HG03196 (cell line): ENCODE data around the gene ERO1A.

ENCODE experiments used
- ATAC-seq: cut with Tn5 transposase; IDR thresholded peaks from one replicate; pipeline ENCODE4 v1.9.1; 2021; ENCODE audit not compliant: unreplicated experiment

ERO1A gene

DNA sequence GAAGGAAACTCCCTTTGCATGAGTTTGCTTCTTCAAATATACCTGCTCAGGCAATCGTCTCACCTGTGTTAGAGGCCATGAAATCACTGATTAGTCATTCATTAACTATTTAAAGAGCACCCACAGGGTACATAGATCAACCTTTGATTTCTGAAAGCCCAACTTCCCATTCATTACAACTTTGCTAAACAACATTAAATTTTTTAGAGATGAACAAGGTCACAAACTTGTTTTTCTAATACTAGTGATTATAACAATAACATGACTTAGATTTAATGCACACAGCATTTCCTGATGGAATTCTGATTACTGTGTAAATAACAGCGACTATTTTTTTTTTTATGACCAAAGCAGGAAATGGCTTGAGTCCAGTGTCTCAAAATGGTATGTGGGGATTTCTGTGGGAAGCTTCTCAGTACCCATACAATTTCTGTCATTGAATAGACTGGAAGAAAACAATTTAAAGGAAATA is 5.4 kb upstream of the ERO1A start:
- no peak for ATAC-seq

- peak; percentile 43 for ATAC-seq
These were observed 437 bp downstream of the ERO1A start for GRCh38 chr14:52694761-52695480.

- no peak for ATAC-seq
These were observed 1.8 kb downstream of the ERO1A start for GRCh38 chr14:52693532-52693931.

GRCh38 chr14:52693036-52693435 is 2.3 kb downstream of the ERO1A start:
- ATAC-seq = no peak

DNA sequence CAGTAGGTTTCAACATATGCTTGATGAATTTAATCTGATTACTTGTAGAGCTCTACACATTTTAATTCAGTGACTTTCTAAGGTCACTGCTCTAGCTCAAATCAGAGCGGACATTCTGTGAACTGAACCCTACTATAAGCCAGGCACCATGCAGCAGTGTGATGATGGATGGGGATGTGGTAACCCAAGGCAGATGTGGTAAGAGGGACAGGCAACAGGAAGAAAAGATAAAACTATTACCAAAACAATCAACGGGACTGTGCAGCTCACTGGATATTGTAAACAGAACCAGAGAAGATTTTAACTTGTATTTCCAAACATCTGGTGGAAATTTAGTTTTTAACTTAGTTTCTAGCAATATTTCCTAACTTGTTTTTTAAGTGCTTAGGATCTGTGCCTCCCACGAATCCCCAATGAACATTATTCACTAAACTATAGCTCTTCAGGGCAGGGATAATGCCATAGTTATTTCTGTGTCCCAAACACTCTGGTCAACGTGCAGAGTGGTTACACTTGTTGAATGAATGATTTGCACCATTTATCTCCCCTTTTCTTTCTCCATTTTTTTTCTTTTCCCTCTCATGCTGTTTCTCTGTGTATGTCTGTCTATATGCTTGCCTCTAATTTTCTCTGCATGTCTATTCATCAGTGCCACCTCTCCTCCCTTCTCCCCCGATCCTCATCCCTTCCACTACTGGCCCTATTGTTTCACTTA is 3.0 kb downstream of the ERO1A start:
- no peak for ATAC-seq

DNA sequence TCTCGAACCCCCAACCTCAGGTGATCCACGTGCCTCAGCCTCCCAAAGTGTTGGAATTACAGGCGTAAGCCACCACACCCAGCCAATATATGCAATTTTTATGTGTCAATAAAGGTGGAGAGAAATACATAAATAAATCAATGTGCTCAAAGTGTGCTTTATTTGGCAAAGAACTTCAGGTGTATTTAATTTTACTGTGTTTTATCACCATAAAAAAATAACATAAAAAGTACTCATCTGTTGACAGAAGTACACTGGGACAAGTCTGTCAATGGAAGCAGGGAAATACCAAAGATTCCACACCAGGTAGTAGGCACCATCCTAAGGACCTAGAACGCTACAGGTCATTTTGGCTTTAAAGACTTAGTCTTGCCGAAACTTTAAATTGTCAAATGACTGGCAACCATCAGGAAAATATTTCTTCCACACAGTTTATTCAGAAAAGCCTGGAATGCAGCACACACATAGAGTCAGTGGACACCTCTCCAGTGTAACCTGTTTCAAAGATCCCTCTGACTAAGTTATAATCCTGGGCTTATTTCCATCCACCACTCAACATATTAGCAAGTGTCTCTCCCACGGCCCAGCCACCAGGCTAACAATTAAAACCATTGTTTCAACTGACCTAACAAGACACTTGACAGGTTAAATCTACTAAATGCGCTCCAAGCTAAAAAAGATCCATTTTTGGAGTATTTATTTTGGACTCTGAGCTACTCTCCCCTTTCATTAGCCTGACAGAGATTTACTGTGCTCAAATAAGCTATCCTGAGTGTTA is 4.2 kb downstream of the ERO1A start:
- no peak for ATAC-seq

DNA sequence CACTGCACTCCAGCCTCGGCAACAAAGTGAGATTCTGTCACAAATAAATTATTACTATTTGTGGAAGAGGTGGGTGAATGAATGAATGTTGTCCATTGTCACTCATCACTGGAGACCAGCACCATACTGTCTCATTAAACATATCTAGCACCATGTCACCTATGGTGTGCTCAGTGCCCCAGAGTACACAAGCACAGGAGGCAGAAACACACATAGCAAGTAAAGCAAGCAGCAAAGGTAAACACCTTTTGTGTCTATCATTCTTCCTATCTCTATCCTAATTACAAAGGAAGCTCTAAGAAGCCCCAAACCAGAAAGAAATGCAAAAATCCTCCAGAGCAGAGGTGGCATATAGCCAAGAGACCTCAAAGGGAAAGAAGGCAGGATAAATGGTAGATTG is 9.2 kb downstream of the ERO1A start:
- no peak for ATAC-seq

DNA sequence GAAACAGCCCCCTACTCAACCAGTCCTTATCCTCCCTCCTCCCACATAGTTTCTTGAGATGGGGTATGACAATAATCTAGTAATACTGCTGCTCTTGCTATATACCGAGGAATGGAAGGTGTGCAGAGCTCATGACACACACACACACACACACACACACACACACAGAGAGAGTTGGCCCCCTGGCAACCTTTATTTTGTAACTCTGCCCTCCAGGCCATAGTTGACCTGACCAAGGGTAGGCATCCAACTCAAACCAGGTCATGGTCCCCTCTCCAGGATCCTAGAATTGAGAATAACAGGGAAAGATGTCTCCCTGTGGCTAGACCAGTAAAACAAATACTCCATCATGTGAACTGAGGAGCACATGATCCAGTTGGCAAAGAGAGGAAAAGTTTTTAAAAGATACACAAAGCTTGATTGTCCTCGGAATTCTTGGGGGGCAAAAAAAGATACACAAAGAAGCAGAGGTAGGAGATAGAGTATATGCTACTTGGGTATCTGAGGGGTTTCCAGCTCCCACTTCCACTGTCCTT is 11.3 kb downstream of the ERO1A start:
- no peak for ATAC-seq

DNA sequence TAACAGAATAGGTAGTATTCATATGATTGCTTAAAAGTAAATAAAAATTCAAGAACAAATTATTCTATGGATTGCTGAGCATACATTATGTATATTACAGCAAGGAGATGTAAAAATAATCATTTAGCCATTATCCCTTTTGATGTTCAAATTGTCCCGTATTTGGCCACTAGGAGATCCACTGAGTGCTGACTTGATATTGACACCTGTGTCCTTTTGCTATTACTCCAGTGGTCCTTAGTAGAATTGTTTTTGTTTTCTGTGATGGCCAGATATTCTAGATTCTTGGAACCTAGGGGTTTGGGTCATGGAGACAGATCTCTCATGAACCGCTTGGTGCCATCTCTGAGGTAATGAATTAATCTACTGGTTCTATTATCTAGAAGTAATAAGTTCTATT is 16.8 kb downstream of the ERO1A start:
- ATAC-seq = no peak

DNA sequence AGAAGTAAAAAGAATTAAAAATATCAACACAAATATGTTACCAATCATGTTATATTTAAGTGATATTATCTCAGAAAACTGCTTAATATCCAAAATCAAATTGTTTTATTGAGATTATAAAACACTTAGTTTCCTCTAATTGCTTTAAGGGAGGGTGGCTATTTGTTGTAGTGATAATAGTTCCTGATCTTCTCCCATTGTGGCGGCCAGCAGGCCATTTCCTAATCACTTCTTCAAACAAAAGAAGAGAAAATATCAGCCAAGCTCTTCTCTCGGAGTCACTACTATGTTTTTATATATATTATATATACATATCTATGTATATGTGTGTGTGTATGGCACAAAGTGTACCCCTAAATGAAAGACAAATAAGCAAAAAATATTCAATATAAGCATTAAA is 31.5 kb downstream of the ERO1A start:
- ATAC-seq = no peak

GRCh38 chr14:52661314-52661713 is 34.0 kb downstream of the ERO1A start:
- ATAC-seq = no peak

DNA sequence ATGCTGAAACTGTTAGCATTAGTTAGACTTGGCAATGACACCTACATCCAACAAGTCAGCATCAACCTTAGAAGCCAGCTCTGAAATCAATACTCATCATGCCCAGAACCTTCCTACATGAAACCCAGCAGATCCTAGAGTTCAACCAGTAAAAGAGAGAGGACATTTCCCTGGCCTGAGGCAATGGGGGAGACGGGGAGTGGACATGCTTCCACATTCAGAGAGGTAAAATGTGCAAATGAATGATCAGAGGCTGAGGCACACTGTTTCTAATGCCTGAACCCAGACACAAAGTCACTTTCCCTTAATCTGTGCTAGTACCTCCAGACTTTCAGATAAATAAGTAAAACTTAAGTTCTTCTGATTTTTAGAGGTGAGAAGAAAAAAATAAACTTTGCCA is 34.5 kb downstream of the ERO1A start:
- ATAC-seq = no peak

GRCh38 chr14:52660325-52660724 is 35.0 kb downstream of the ERO1A start:
- ATAC-seq = no peak

GRCh38 chr14:52656905-52657304 is 38.5 kb downstream of the ERO1A start:
- ATAC-seq = no peak

DNA sequence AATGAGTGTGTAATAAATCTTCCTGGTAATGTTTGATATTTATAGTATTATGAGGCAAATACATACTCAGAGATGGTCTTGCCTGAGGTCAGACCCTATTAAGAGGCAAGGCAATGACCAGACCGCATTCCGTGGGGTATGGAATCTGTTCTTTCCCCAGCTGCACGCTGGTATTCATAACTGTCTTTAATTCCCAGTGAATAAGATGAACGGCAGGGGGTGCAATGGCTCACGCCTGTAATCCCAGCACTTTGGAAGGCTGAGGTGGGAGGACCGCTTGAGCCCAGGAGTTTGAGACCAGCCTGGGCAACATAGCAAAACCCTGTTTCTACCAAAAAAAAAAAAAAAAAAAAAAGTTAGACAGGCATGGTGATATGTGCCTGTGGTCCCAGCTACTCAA is 44.6 kb downstream of the ERO1A start:
- ATAC-seq = no peak

- no peak for ATAC-seq
These were observed 45.8 kb downstream of the ERO1A start for GRCh38 chr14:52649511-52649910.

- no peak for ATAC-seq
These were observed 53.6 kb downstream of the ERO1A start for GRCh38 chr14:52641745-52642144.

GRCh38 chr14:52640137-52640536 is 55.2 kb downstream of the ERO1A start:
- ATAC-seq = no peak

- no peak for ATAC-seq
These were observed 75.7 kb downstream of the ERO1A start for GRCh38 chr14:52619687-52620086.

GRCh38 chr14:52618602-52619001 is 76.8 kb downstream of the ERO1A start:
- no peak for ATAC-seq

DNA sequence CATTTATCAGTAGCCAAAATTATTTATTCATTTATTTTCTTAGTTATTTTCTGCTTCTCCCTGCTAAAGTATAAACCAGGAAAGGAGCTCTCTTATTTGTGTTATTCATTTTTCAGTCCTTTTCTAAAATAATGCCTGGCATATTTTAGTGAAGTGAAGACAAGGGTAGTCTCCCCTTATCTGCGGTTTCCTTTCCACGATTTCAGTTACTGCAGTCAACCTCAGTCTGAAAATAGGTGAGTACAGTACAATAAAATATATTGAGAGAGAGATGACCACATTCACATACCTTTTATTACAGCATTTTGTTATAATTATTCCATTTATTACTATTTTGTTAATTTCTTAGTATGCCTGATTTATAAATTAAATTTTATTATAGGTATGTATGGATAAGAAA is 85.2 kb downstream of the ERO1A start:
- no peak for ATAC-seq
